ENCODE data around the gene PTPN4. TPM values are rescaled to one million over a fixed set of nuclear protein-coding genes. Genes with fewer than 3 reads are reported as not detected.

PTPN4 gene
- total and polyA plus RNA-seq, 9 of the 15 experiments (the other 6 are each of a cell fraction or from before 2014, with no cell fraction given): 5.0 to 32.8 (median 27.3) TPM

DNA sequence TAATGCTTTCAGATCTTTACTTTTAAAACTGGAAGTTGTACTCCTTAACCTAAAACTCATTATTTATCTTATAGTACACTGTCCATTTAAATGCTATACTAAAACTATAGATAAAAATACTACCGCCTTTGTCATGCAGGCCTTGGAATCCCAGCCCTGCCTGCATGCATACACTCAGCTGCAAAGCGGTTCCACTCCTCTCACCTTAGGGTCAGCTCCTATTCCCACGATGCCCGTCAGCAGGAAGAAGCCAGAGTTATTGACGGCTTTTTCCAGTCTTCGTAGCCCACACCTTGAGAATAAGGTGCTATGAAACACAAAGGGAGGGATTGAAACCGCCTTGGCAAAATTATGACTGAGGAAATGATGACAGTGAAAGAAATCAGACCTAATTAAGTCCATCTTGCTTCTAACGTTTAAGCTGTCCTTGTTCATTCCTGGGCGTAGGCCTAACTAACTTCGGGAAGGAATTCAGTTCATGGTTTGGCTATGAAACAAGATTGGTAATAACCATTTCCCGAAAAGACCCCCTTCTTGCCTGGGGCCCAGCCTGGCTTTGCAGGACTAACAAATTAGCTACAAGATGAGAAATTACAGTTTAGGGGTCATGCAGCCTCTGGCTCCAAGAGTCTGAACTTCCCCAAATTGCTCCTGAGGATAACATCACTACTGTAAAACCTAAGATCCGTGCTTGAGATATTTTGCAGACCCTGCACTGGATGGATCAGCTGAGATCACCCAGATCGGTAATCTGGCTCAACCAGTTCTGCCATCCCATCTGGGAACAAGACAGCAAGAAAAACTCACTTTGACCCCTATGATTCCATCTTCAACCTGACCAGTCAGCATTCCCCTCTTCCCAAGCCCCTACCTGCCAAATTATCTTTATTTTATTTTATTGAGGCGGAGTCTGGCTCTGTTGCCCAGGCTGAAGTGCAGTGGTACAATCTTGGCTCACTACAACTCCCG lies 270.2 kb downstream of the PTPN4 start (continued):
- TF ChIP-seq ZNF780A (CRISPR knock-in tag; IDR thresholded peaks at IDR 0.05): no peak

GRCh38 chr2:120032297-120032696 lies 272.6 kb downstream of the PTPN4 start:
- H3K9me1 ChIP-seq (ENCODE audit: control insufficient read depth, insufficient read depth, low read length): no peaks in the 10 kb centered on the region
- DNase-seq (ENCODE audit: extremely low read depth in 1 of 4, low spot score in 3 of 4) (no peak), FAIRE-seq (no peak), ATAC-seq (no peak)
- no peaks in the 10 kb centered on the region for H3K79me2 ChIP-seq (ENCODE audit: control insufficient read depth, insufficient read depth, low read length)
- H3K9ac ChIP-seq (ENCODE audit: insufficient read depth in 1 of 2, low read depth in 2 of 2, low read length in 2 of 2): no peak overlapping the region
- 17% methylated on average over 3 of the region's 3 CpGs for WGBS (ENCODE audit: insufficient coverage, low coverage, missing lambda C conversion rate)
- BruUV-seq (replicated peaks): no TSS peak
- no peak overlapping the region for H3K4me2 ChIP-seq (ENCODE audit: insufficient read depth, low read length)
- H3K9me3 ChIP-seq (replicated peaks; ENCODE audit: control insufficient read depth, insufficient read depth, low read depth, low read length): no peaks in the 10 kb centered on the region
- no peak for TF ChIP-seq RERE (CRISPR knock-in tag; IDR thresholded peaks at IDR 0.05; ENCODE audit: borderline replicate concordance)
- no peak for TF ChIP-seq ZNF699 (CRISPR knock-in tag; IDR thresholded peaks at IDR 0.05; ENCODE audit: insufficient replicate concordance)
- no peak for TF ChIP-seq RAD51 (IDR thresholded peaks at IDR 0.05; ENCODE audit: borderline replicate concordance, low read depth)
- no peak for TF ChIP-seq ZMIZ1 (IDR thresholded peaks at IDR 0.05; ENCODE audit: low read depth in 2 of 2, low read length in 2 of 2)
- TF ChIP-seq SNIP1 (IDR thresholded peaks at IDR 0.05; ENCODE audit: low read depth): no peak
- TF ChIP-seq CBX3 (IDR thresholded peaks at IDR 0.05; ENCODE audit: borderline replicate concordance in 1 of 2, low read length in 2 of 2): no peak
- TF ChIP-seq CREB1 (IDR thresholded peaks at IDR 0.05): no peak
- TF ChIP-seq CREB1 (CRISPR knock-in tag; IDR thresholded peaks at IDR 0.05): no peak
- no peak for TF ChIP-seq ZNF384 (IDR thresholded peaks at IDR 0.05; ENCODE audit: low read depth, low read length)
- no peak overlapping the region for H3K27ac ChIP-seq (ENCODE audit: extremely low read depth, low read depth, low read length)
- H4K20me1 ChIP-seq (replicated peaks; ENCODE audit: control insufficient read depth, insufficient read depth, low read length): no peaks in the 10 kb centered on the region; the same call in 1 of the 2 replicates
- no peak overlapping the region for H2AFZ ChIP-seq (ENCODE audit: low read depth, low read length)
- intact Hi-C loops (cut with micrococcal nuclease): no loop called here
- CTCF ChIA-PET (ENCODE audit: low intra/inter-chr PET ratio): no interaction called here
- no peak overlapping the region for H3K4me3 ChIP-seq
- no peaks in the 10 kb centered on the region for H3K36me3 ChIP-seq (ENCODE audit: control insufficient read depth, insufficient read depth, low read length)
- in situ Hi-C loops (cut with MboI): no loop called here
- H3K27me3 ChIP-seq (ENCODE audit: control insufficient read depth in 2 of 2, insufficient read depth in 2 of 2, low read length in 2 of 2): no peaks in the 10 kb centered on the region
- H3K4me1 ChIP-seq (replicated peaks in 1 of 2; ENCODE audit: control insufficient read depth in 2 of 2, insufficient read depth in 2 of 2, low read length in 2 of 2): no peaks in the 10 kb centered on the region
- POLR2A ChIA-PET: interaction anchor here (0.6 kb wide), 1 partner anchor 16 kb away, joined by 3 read pairs; no protein-coding TSS in a partner anchor

Data from K562 (cell line).